Activated CD4-positive, alpha-beta T cell treated with anti-CD3 and anti-CD28 coated beads, Interleukin-2, amount 50 U/mL, for 16 hours (primary cell): ENCODE measurements around the gene GUCY1A2.
A peak's percentile ranks its signal among the peaks of the same experiment; 100 is the strongest.
"Not testable (repeated sequence)": the region's sequence is repeated elsewhere in the genome, so short reads cannot be mapped to it uniquely, and the experiment has no call there.

Source experiments
- DNase-seq: peaks from one replicate; pipeline ENCODE4 v3.0.0-alpha.2; 2020

Gene GUCY1A2

DNA sequence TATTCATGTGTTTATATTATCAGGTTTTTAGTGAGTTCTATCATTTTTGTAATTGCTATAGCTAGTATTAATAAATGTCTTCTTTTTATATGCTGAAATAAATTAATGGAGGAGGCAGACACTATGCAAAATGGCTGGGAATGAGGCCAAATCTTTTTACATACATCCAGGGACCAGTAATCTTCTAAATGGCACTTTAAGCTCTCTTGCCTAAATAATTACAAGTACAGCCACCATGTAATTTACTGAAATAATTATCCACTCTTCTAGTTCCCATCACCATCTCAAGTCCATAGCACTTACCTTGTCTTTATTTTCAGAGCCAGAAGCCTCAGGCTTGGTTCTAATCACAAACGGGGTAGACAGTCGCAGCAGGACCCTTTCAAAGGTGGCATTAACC is 79.1 kb downstream of the GUCY1A2 start:
- no peak for DNase-seq

DNA sequence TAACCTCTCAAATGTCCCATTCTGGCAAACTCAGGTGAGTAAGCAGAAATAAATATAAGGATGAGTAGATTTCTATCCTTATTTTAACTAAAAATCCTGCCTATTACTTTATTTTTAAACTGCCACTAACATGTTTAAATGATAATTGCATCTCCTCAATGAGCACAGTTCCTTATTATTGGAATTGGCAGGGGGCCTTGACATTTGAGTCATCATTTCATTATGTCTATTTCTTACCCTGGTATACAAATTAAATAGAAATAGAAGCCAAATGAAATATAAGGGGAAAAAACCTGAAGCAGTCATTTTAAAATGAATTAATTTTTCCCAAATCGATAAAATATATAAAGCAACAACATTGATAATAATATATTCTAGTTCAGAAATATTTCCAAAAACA is 81.2 kb downstream of the GUCY1A2 start:
- DNase-seq: no peak

DNA sequence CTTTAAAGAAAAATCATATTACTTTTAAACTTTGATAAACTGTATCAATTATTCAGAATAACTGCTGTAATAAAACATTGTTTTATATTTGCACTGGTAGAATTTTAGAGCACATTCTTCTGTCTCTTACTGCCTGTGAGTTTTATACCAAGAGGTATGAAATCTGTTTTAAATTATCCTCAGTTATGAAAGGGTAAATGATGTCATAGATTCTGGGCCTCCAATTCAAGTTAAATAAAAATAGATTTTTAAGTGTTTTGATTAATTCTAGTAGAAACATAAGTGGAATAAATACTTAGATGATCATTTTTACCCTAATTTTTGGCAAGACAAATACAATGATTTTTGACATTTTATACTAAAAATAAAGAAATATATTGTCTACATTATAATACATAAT is 93.0 kb downstream of the GUCY1A2 start:
- no peak for DNase-seq

DNA sequence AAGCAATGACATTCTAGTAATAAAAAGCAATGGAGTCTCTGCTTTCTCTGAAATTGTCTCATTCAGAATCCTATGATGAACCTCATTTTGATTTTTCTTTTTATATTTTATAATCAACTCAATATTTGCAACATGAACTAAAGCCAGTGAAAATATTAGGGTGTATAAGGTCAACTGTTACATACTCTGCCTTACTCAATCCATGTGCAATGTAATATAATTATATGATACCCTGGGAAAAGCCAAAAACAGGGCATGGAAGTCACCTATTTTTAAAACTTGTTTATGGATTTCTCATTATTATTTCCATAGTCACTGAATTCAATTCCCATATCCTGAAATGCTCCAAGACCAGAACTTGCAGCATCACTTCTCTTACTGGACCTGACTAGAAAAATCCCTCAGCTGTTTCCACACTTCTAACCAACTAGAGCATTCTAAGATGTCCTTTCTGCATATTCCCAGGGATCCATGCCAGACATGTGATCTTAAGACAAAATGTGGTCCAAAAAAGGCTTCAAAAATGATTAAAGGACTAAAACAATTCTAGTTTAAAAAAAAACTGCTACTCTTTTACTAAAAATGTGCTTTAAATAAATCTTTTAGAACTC is 97.3 kb downstream of the GUCY1A2 start:
- DNase-seq: no peak

DNA sequence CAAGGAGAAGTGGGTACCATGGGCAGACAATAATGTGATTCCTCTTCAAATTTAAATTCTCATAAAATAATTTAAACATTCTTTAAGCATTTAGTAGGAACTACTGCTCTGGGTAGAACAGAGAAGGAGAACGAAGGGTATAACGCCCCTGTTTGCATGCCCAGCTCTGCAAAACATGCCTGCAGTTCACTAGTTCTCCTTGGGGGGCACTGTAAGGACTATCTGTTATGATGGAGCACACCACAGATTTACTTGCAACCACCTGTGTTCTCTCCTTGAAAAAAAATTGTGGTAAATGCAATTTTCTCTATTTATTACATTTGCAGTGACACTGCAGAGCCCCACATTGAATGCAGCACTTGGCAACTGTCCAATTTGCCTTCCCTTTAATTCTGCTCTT is 100.3 kb downstream of the GUCY1A2 start:
- peak; percentile 7 for DNase-seq

DNA sequence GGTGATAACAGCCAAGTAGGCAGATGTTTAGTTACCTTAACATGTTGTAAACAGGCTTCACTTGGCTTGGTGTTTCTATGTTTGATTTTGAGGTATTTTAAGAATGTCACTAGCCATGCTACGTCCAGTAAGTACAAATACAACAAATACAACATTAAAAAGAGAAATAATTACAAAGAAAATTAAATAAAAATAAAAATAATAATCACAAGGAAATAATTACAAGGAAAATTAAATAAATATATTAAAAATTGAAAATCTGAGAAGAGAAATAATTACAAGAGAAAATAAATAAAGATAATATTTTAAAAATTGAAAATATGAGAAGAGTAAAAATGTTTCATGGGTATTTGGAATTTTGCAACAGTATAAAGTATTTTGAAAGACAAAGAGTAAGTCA is 103.9 kb downstream of the GUCY1A2 start:
- DNase-seq: no peak

DNA sequence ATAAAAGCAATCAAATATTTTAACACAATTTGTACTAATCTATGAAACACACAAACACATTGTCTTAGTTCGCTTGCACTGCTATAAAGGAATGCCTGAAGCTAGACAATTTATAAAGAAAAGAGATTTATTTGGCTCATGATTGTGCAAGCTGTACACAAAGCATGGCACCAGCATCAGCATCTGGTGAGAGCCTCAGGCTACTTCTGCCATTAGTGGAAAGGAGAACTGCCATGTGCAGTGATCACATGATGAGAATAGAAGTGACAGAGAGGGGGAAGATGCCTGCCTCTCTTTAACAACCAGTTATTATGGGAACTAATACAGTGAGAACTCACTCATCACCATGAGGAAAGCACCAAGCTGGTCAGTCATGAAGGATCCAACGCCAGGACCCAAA is 105.1 kb downstream of the GUCY1A2 start:
- no peak for DNase-seq

DNA sequence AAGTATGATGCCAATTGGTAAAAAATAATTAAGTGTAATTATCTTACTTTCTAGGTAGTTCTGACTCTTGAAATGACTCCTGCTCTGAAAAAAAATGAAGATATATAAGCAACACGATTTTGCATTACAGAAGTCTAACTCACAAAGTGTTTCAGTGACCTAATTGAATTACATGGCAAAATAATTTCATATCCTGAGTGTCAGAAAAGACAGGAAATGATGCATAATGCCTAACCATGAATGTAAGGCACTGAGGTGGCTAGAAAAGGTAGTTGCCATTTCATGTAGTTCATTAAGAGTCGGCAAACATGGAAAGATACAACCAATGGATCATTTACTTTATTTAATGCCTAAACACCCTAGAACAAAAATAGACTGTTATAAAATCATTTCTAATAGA is 113.5 kb downstream of the GUCY1A2 start:
- no peak for DNase-seq

DNA sequence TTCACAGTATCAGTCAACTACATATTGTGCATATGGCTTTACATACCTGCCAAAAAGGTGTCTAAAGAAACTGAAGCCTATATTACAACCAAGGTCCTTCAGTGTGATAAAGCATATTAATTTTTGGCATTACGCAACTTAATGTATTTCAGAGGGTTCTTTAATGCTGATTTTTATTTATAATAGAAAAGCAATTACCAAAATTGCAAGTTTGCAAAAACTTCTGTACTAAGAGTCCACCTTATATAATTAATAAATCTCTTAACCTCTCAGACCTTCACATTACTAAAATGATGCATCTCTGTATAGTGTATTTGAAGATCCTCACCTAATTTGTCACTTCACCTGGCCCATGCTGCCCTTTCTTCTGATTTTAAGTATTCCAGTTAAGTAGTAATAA is 128.6 kb downstream of the GUCY1A2 start:
- no peak for DNase-seq

DNA sequence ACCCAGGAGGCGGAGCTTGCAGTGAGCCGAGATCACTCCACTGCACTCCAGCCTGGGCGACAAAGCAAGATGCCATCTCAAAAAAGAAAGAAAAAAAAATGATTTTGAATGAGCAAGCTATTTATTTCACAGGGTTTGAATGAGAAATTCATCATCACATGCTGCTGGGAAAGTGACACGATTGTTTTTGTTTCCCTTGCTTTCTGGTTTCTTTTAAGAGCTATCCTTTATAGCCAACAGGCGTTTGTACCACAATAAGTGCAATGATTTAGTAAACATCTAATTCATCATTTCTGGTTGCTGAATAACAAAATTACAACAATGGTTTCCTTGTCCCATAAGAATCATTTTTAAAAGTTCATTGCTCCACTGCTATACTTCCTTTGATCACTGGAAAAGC is 129.9 kb downstream of the GUCY1A2 start:
- no peak for DNase-seq

DNA sequence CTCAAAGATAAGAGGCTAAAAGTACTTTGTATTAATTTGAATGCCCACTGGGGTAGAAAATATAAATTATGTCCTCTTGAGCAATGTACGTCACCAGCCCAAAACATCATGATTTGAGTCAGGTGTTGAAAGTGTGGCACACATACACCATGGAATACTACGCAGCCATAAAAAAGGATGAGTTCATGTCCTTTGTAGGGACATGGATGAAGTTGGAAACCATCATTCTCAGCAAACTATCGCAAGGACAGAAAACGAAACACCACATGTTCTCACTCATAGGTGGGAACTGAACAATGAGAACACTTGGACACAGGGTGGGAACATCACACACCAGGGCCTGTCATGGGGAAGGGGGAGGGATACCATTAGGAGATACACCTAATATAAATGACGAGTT is 134.6 kb downstream of the GUCY1A2 start:
- not testable (repeated sequence) for DNase-seq

DNA sequence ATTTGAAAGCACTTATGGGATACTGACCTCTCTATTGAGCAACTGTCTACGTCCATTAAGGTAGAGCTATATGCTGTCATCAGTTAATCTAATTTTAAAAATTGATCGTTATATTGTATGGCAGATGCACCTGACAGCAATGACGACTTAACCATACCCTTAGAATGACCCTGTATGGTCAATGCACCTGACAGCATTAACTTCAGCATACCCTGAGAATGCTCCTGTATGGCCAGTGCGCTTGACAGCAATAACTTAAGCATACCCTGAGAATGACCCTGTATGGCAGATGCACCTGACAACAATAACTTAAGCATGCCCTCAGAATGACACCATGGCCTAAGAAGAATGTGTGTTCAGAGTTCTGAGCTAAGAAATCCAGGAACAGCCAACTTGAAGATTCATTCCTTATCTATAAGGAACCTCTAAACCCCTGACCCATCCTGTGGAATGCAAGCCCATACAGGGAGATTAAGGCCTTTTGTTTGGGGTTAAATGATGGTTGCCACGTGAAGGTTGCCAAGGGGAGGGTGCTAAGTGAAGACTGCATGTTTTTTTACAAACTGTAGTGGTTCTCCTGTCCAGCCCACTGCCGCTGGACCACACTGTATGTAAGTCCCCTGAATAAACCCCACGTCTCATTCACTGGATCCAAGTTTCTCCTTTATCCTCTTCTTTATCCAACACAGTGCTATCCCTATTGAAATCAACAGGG is 138.3 kb downstream of the GUCY1A2 start:
- DNase-seq: no peak

DNA sequence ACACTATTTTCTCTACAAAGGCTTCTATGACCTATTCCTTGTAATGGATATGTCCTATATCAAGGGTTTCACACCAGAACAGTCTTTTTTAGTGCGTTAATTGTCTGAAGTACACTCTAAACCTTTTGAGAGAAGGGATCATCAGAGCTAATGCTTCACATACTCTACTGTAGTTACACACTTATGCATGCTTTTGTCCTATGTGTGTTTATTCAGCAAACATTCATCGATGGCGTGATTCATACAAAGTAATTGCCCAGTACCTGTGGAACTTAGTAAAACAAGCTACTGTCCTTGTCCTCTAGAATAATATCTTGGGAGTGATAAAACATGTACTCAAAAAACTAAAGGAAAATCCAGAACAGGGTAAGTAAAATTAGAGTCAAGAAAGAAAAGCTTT is 139.2 kb downstream of the GUCY1A2 start:
- DNase-seq: no peak

DNA sequence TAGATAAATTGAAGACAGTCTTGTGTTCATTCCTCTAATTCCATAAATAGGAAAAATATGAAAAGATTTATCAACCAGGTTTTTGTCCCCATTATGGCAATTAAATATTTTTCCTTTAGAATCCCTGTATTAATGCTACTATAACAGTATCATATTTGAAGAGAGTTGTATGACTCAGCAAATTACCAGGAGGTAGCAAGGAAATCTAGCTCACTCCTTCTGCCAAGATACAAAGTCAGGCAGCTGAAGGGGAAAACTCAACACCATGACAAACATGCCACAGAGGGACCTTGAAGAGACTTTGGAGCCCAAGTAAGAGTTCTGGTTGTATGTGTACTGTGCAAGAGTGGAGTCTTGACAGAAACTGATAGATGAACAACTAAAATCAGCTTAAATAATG is 143.3 kb downstream of the GUCY1A2 start:
- DNase-seq: no peak

DNA sequence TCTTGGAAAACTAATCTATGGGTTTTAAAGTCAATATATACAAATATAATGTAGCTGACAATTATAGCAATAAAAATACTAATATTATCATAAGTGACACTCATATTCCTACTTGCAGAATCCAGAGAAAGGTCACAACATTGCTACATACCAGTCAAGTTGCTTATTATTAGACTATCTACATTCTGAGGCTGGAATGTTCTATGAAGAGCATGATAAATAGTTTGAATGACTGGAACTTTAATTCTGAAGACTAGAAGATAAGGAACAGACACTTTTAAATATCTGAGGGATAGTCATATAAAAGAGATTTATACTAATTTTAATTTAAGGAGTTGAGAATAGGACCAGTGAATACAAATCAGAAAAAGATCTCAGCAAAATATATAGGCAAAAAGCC is 146.0 kb downstream of the GUCY1A2 start:
- DNase-seq: no peak

DNA sequence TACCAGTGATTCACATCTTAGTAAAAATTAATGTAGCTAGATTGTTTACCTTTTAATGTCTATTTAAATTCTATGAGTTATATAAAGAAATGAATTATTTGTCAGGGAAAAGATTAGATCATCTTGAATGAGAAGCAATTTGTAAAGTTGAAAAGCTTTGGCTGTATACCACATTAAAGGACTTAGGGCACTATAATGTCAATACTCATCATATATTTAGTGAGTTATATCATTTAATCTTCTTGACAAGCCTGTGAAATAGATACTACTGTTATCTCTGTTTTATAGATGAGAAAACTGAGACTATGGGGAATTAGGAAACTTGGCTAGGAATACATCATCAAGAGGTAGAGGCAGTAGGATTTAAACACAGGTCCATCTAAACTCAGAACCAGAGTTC is 160.1 kb downstream of the GUCY1A2 start:
- no peak for DNase-seq

DNA sequence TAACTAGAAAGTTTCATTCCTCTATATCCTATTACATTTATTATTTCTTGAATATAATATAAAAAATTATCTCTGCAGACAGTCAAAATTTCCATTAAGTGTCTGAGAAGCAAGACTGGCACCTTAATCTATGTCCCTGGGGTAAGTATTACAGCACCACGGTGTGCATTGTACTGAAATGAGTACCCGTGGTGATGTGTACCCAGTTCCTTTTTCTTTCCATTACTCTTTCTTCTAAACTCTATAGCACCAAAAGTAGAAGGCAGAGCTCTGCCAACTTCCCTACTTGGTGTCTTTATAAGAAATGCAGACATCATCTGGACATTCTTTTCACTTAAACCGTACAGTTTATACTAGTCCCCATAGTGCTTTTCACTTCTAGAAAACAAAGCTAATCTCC is 161.7 kb downstream of the GUCY1A2 start:
- no peak for DNase-seq

DNA sequence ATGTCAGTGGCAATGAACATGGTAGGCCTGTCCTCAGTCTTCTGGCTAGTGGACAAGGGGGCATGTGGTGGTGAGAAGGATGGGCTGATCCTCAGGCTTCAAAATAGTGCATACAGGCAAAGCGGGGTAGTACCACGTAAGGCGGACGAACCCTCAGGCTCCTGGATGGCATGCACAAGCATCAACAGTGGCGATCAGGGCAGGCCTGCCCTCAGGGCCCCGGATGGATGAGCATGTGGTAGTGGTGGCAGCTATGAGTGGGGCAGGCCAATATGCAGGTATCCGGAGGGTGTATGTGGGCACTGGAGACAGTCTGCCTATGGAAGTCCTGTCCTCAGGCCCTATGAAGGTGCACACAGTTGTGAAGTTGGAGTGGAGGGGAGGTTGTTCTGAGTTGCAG is 163.8 kb downstream of the GUCY1A2 start:
- DNase-seq: no peak

DNA sequence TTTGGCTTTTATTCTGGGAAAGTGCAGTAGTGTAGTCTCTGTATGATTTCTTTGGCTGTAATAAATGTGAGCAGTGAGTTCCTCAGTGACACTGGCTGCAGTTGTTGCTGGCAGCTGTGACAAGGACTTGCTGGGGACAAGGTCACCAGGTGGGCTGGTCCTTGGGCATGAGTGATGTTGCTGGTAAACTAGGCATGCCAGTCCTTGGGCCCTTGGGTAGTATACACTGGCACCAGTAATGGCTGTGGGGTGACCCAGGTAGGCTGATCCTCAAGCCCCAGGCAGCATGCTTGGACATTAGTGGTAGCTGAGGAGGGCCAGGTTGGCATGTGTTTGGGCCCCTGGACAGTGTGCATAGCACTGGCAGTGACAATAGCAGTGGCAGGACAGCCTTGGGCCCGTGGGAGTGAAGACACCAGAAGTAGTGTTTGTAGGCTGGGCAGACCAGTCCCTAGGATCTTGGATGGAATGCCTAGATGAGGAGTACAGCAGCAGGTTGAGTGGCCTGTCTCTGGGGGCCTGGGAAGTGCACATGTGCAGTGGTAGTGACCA is 164.3 kb downstream of the GUCY1A2 start:
- no peak for DNase-seq

DNA sequence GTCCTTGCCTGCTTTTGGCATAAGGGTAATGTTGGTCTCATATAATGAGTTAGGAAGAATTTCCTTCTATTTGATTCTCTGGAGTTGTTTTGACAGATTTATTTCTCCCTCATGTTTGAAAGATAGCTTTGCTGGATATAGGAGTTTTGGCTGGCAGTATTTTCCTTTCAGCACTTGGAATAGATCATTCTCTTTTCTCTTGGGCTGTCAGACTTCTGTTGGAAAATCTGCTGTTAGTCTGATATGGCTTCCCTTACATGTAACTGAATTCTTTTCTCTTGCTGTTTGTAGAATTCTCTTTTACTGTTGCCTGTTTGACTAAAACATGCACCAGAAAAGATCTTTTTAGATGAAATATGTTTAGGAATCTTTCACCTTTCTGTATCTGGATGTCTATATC is 165.5 kb downstream of the GUCY1A2 start:
- DNase-seq: no peak

DNA sequence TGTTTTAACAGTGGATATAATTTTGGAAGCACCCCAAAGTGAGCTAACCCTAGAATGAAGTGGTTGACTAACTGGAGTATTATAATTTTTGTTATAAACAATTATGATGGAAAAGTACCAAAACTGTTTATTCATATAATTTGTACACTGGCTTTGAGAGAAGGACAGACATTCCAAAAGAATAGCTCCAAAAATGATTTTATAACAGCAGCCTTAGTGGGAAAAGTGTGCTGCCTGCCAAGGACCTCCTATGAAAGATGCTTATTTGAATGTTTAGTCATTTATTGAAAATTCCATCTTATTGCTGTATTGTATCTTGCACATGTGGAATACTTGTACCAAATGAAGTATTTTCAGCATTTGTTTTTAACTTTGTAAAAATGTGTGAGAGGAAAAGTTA is 169.8 kb downstream of the GUCY1A2 start:
- DNase-seq: no peak

DNA sequence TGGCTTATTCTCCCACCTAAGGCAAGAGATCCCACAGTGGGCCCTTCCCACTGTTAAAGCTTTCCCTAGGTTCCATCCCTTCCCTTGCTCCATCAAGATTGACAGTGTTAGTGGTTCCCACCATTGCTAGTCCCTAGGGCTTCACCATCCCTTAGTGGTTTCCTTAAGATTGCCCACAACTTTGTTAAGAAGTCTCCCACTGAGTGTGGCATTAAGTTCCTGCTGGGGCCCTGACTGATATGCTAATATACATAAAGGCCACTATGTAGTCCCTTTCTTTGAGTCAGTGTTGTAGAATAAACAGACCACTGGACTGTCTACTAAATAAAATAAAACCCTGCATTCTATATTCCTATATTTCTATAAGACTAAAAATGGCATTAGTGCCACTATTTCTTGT is 176.1 kb downstream of the GUCY1A2 start:
- no peak for DNase-seq

DNA sequence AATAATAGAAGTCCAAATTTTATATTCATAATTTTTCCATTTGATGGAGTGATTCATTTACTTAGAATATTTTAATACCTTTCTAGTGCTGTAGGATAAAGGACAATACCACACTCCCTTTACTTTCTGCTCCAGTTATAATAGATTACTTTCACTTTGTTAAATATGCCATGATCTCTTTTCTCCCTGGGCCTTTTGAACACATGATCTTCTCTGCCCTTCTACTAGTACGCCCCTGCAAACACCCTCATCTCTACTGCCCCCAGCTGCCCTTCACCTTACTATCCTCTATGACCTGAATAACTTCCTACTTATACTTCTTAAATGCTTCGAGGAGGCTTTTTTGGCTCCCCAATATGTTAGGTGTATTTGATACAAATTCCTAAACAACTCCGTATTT is 177.3 kb downstream of the GUCY1A2 start:
- no peak for DNase-seq

DNA sequence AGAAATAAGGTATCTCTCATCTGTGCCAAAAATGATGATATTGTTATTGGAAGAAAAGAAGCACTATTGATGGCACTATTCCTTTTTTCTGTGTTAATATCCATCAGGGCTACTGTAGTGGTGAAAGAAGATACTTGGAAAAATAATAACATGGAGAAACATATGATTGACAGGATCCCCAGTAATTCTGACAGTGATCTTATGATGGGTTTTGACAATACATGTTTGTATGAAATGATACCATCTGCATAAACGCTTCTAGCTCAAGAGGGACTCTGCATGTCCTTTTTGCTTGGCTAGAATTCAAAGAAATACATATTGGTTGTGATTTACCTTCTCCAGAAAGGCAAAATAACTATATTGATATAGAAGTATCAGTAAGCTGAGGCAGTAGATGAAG is 178.1 kb downstream of the GUCY1A2 start:
- no peak for DNase-seq

DNA sequence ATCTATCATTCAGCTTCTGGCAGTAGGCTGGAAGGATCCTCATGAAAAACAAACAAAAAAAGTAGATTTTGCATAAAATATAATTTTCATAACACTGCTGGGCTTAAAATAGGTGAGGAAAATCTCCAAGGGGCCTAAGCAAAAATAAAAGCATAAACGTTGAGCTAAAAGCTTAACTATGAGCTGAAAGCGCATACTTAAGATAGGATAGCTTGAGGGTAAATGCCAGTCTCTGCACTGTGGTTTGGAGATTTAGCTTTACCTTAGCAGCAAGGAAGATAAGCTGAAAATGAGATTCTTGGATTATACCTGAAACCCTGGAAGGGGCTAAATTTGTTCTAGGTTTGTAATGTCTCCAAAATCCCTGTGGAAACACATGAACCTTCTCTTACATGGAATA is 183.7 kb downstream of the GUCY1A2 start:
- no peak for DNase-seq
